GM21515 (cell line): Measurements from ENCODE around the gene SCT.
"Not testable (repeated sequence)": the region's sequence is repeated elsewhere in the genome, so short reads cannot be mapped to it uniquely, and the experiment has no call there.

ENCODE experiments used
- ATAC-seq: cut with Tn5 transposase; IDR thresholded peaks from one replicate; pipeline ENCODE4 v1.9.1; 2021; ENCODE audit not compliant: unreplicated experiment

SCT gene

GRCh38 chr11:626475-627307 lies at the start of gene SCT:
SCT (minus strand) TSS chr11:627181; CDS start chr11:627143, 38 bp downstream.
- ATAC-seq = no peak

DNA sequence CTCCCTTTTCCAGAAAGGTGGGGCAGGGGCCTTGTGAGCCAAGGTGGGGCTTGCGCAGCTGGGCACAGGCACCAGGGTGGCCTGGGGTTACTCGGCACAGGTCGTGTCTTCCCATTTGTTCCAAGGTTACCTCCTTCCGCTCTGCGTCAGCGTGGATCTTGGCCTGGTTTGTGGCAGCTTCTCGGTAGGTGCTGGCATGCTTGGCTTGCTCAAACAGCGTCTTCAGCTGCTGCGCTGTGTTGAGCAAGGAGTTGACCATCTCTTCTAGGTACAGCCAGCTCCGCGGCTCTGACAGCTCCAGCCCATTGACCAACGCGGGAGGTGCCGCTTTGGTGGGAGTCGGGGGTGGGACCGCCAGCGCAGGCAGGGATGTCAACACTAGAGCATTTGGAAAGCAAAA lies 47.4 kb upstream of the SCT start:
- ATAC-seq = no peak

DNA sequence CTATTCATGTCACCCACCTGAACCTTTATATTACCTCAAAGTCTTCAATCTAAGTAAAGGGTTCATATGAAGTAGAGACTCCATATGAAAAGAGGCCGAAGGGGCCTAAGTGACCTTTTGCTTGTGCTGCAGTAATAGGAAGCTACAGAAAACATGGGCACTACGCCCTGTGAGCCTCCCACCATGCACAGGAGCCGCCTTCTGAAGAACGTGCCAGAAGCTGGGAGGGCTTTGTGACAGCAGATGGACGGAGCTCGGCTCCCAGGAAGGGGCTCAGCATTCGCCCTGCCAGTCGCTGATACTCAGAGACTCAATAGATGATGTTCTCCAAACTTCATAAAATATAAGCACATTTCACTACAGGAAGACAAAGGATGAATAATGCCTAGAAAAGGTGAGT lies 46.9 kb upstream of the SCT start:
- ATAC-seq = no peak

DNA sequence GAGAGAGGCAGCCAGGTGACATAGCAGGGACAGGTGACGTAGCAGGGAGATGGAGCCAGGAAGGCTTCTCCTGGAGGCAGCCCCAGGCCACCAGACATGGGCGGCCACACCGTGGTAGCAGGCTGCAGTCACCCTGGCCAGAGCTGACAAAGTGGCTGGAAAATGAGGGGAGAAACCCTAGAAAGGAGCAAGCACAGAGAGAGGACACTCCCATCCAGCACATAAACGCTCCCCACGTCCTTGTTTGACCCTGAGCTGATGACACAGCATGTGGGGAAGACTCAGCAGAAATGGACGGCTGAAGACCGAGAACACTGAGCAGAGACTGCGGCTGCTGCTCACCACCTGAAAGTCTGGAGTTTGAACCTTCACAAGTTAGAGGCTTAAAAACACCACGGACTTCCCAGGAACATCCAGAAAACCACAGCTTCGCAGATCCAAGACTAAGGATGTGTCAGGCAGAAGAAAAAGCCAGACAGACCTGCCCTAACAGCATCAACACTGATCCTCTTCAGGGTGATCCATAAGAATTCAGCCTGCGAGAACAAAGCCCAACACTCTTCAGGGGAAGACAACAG lies 38.8 kb upstream of the SCT start:
- ATAC-seq = no peak

- ATAC-seq = no peak
These were observed 38.2 kb upstream of the SCT start for GRCh38 chr11:665062-665703.

DNA sequence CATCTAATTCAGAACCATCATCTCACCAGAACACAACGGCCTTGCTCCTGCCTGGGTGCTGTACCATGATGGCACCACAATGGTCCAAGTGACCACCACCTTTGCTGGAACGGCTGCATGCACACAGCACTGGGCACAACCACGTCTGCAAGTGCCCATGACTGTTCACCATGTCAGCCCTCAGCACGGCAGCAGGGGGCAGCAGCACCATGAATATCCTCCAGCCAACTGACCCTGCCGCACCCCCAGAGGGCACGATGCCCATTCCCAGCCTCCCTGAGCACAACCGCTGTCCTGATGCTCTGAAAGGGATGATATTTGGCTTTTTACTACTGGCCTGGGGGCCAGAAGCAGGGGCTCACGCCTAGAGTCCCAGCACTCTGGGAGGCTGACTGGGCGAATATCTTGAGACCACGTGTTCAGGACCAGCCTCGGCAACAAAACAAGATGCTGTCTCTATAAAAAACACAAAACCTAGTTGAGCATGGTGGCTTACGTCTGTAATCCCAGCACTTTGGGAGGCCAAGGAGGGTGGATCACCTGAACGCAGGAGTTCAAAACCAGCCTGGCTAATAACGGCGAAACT lies 35.8 kb upstream of the SCT start:
- ATAC-seq = no peak

DNA sequence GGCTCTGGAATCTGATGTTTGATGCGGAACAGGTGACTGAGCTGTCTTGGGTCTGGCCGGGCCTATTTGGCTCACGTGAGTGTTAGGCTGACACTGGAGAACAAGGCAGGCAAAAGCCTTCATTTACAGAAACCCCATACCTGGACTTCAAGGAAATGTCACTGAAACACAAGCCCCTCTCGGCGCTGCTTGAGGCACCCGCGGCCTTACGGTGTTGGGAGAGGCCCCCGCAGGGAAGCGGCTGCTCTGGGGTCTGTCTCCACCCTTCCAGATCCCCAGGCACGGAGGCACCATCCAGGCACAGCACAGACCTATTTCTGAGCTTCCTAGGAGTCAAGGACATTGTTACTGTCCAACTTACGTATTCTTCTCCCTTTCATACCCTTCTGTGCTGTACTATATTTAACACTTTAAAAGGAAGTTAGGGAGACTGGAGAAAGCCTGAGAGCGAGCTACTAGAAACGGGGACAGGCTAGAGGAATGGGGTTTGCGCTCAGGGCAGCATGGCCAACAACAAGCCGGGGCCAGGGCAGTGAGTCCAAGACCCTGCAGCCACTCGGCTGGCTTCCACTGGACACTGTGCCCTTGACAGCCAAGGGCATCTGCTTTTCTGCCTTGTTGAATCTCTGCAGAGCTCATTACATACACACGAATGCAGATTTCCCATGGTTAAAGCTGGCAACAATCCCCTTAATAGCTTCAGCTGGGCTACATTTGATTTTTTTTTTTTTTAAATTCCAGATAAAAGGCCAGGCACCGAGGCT lies 33.9 kb upstream of the SCT start:
- no peak for ATAC-seq

- ATAC-seq = no peak
These were observed 33.3 kb upstream of the SCT start for GRCh38 chr11:660281-660680.

- ATAC-seq = no peak
These were observed 32.6 kb upstream of the SCT start for GRCh38 chr11:659532-660085.

DNA sequence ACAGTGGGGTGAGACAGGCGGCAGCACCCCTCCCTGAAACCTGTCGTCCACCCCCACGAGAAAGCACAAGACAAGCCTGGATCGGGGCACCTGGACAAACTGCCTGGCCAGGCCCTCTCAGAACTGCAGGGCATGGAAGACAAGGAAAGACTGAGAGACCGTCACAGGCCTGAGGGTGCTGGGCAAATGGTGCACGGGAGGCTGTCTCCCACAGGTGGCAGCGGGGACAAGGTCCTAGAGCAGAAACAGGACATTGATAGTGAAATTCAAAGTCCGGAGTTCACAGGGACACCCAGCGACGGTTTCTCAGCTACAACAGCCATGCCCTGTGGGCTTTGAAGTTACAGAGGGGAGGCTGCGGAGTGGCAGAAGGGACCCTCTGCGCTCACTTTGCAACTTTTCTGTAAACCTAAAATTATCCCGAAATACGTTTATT lies 30.7 kb upstream of the SCT start:
- ATAC-seq = no peak

DNA sequence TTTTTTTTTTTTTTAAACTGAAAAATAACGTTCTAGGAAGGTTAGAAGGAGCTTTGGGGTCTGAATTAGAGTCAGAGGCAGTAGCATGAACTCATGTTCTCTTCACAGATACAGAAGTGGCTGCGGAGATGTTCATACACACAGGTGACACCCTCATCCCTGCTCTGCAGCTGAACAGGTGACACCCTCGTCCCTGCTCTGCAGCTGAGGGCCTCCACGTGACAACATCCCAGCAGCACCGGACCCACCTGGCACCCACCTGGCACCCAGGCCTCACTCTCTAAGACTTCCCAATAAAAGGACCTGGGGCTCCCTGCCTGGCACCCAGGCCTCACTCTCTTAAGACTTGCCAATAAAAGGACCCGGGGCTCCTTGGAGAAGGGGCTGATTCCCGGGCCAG lies 29.9 kb upstream of the SCT start:
- ATAC-seq = no peak

DNA sequence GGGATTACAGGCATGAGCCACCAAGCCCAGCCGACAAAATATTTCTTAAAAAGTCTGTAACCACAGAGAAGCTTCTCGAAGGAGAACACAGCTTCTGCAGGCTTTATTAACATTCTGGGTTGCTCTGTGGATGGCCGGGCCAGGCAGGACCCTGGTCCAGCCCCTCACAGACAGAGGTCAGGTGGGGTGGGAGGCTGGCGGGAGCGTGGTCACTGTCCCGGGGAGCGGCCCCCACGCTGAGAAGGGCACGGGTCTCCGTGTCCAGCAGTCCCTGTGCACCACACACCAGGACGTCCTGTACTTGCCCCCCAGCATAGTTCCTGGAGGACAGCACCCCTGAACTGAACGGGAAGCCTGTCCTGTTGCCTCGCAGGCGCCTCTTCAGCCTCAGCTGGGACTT lies 29.4 kb upstream of the SCT start:
- no peak for ATAC-seq

DNA sequence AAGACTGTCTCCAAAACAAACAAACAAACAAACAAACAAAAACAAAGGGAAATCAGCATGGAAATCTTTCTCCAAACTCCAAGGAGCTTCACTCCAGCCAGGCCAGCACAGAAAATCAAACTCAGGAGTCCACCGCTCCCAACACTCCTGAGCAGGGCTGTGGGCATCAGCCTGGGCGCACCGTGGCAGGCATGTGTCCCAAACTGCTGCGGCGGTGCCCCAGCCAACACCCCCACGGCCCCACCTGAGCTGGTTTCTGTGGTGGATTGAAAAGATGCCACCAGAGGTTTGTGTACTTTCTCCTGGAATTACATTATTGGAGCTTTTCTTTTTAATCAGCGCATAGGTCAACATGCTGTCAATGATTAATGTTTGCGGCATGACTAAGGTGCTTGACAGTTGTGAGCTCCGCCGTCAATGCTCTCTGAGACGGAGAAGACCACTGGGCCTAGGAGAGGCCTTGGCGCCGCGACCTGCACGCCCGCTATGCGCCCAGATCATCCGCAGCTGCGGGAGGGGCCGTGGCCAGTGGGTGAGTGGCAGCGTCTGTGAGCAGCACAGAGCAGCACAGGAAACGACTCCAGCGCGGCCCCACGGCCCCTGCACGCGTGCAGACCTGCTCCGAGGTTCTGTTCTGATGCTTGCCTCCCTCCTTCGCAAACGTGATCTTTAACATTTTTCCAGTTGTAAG lies 28.2 kb upstream of the SCT start:
- no peak for ATAC-seq

DNA sequence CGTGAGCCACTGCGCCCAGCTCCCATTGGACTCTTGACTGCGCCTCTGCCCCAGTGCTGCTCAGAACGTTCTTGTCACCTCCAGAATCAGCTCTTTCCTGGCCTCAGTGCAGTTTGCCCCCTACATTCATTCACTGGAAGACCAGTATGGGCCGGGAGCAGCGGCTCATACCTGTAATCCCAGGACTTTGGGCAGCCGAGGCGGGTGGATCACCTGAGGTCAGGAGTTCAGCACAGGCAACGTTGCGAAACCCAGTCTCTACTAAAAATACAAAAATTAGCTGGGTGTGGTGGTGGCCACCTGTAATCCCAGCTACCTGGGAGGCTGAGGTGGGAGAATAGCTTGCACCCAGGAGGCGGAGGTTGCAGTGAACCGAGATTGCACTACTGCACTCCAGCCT lies 27.5 kb upstream of the SCT start:
- not testable (repeated sequence) for ATAC-seq

DNA sequence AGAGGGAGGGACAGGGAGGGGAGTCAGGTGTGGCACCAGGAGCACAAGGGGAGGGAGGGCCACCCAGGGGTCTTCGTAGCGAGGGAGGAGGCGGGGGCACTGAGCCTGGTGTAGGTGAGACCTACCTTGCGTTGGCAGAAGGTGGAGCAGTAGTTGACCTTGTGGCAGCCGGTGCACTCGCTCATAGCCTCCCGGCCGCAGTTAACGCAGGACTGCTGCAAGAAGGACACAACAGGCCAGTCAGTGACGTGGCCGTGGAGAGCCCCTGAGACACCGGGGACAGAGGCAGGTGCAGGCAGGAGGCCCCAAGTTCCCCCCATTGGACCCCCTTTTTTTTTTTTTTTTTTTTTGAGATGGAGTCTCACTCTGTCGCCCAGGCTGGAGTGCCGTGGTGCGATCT lies 26.9 kb upstream of the SCT start:
- ATAC-seq = no peak

- ATAC-seq = not testable (repeated sequence)
These were observed 26.2 kb upstream of the SCT start for GRCh38 chr11:653136-653535.

DNA sequence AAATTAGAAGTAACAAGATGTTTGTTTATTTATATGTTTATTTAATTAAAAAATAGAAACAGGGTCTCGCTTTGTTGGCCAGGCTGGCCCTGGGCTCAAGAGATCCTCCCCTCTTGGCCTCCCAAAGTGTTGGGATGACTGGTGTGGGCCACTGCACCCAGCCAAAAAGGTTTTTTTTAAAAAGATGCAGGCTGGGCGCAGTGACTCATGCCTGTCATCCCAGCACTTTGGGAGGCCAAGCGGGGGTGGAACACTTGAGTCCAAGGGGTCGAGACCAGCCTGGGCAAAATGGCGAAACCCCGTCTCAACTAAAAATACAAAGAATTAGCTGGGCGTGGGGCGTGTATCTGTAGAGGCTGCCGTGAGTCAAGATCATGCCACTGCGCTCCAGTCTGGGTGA lies 23.5 kb upstream of the SCT start:
- ATAC-seq = no peak

DNA sequence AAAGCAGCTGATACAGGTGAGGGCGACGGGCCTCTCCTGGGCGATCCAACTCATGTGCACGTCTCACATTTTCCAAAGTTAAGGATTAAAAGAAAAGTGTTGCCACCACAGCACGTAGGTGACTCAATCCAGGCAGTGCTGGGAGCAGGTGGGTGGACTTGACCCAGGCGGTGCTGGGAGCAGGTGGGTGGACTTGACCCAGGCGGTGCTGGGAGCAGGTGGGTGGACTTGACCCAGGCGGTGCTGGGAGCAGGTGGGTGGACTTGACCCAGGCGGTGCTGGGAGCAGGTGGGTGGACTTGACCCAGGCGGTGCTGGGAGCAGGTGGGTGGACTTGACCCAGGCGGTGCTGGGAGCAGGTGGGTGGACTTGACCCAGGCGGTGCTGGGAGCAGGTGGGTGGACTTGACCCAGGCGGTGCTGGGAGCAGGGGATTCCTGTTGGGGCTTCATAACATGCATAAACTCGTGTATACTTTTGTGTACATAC lies 20.7 kb upstream of the SCT start:
- not testable (repeated sequence) for ATAC-seq

DNA sequence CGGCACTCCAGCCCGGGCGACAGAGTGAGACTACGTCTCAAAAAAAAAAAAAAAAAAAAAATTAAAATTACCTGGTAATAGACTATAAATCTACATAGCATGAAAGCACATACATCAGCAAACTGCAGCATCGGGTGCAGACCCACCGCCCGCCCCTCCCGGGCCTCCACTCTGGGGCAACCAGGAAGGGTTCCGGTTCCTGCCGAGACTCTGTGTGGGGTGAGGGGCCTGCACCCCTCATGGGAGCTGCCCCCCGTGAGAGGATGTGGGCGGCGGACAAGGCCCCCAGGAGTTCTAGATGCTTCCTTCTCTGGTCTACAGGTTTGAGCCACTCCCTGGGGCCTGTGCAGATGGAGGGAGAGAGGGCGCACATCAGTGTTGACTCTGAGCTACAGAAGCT lies 19.2 kb upstream of the SCT start:
- no peak for ATAC-seq

DNA sequence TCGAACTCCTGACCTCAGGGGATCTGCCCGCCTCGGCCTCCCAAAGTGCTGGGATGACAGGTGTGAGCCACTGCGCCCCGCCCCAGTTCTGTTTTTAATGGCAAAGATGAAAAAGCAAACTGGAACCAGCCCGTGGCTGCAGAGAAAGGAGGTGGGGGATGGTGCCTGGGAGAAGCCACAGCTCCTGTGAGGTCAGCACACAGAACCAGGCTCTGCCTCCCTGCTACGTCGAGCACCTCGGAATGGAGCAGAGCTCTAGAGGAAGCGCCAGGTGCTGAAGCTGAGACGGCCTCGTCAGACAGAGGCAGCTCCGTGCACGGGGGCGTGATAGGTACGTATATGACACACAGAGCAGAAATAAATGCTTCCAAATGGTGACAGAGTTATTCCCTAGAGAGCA lies 18.6 kb upstream of the SCT start:
- no peak for ATAC-seq
